IMR-90 (cell line): ENCODE measurements around the gene FBXO4. TPM values are rescaled to one million over a fixed set of nuclear protein-coding genes. Genes with fewer than 3 reads are reported as not detected.

Experiments
- ATAC-seq: fragments of 200-7000 bp; cut with Tn5 transposase; 2 replicates; pipeline ENCODE4 v1.9.1; 2020; ENCODE audit warnings: low read depth, mild to moderate bottlenecking, moderate library complexity
- BruUV-seq: library from RNA; stranded (reverse); fragments of 400-500 nt; replicated peaks from 2 replicates; lab custom pipeline; 2021; lab: Mats Ljungman, UMichigan
- CTCF ChIA-PET: fragments of 300-600 bp; formaldehyde crosslinking; extraction: SDS; loops from one replicate; lab custom pipeline; 2021; ENCODE audit warnings: antibody characterized with exemption; lab: Yijun Ruan, JAX
- POLR2A ChIA-PET: fragments of 300-600 bp; sonication (Branson Sonifier 250); formaldehyde crosslinking; loops from one replicate; lab custom pipeline; 2022; ENCODE audit warnings: antibody characterized with exemption; ENCODE audit not compliant: unreplicated experiment; lab: Charles Lee
- DNase-seq: peaks from one replicate; pipeline ENCODE4 v3.0.0; 2013
- H2AFZ ChIP-seq: replicated peaks from 2 replicates; pipeline ENCODE3; 2013; ENCODE audit warnings: low read length, mild to moderate bottlenecking; ENCODE audit not compliant: poor library complexity
- H2AK5ac ChIP-seq: 2 replicates; pipeline ENCODE4 v1.6.1; 2013; ENCODE audit warnings: low read depth, low read length, inconsistent platforms
- H2AK9ac ChIP-seq: replicated peaks from 2 replicates; pipeline ENCODE3; 2013; ENCODE audit warnings: mild to moderate bottlenecking, low read depth, low read length, moderate library complexity; ENCODE audit not compliant: poor library complexity
- H2BK120ac ChIP-seq: 2 replicates; pipeline ENCODE4 v1.6.1; 2013; ENCODE audit warnings: low read depth, low read length, inconsistent platforms
- H2BK15ac ChIP-seq: 3 replicates; pipeline ENCODE4 v1.6.1; 2013; ENCODE audit warnings: low read depth, low read length, inconsistent platforms
- H2BK20ac ChIP-seq: 2 replicates; pipeline ENCODE4 v1.6.1; 2013; ENCODE audit warnings: low read depth, mild to moderate bottlenecking, inconsistent platforms, low read length, moderate library complexity
- H2BK5ac ChIP-seq: 2 replicates; pipeline ENCODE4 v1.6.1; 2013; ENCODE audit warnings: mild to moderate bottlenecking, low read depth, low read length, inconsistent platforms; ENCODE audit not compliant: poor library complexity, severe bottlenecking
- H3K14ac ChIP-seq: replicated peaks from 2 replicates; pipeline ENCODE4 v1.6.1; 2013; ENCODE audit warnings: low read depth, low read length, inconsistent platforms
- H3K18ac ChIP-seq: 2 replicates; pipeline ENCODE4 v1.6.1; 2013; ENCODE audit warnings: low read depth, low read length, control low read depth
- H3K23ac ChIP-seq: 2 replicates; pipeline ENCODE4 v1.6.1; 2013; ENCODE audit warnings: low read depth, low read length, inconsistent platforms
- H3K27ac ChIP-seq: 2 replicates; pipeline ENCODE4 v1.5.1; 2013; ENCODE audit warnings: mild to moderate bottlenecking, control low read depth, low read length; ENCODE audit not compliant: insufficient read depth
- H3K27me3 ChIP-seq: 2 replicates; pipeline ENCODE4 v1.6.1; 2013; ENCODE audit warnings: low read length; ENCODE audit not compliant: control insufficient read depth, insufficient read depth
- H3K36me3 ChIP-seq: 2 replicates; pipeline ENCODE4 v1.6.1; 2013; ENCODE audit warnings: low read length, mixed read lengths; ENCODE audit not compliant: control insufficient read depth, insufficient read depth
- H3K4ac ChIP-seq: 2 replicates; pipeline ENCODE4 v1.6.1; 2013; ENCODE audit warnings: low read depth, low read length, inconsistent platforms
- H3K4me1 ChIP-seq: 2 replicates; pipeline ENCODE4 v1.6.1; 2013; ENCODE audit warnings: low read length, mixed read lengths; ENCODE audit not compliant: control insufficient read depth, insufficient read depth
- H3K4me2 ChIP-seq: 2 replicates; pipeline ENCODE4 v1.6.1; 2013; ENCODE audit warnings: low read depth, mild to moderate bottlenecking, control low read depth, low read length, moderate library complexity
- H3K4me3 ChIP-seq: 2 replicates; pipeline ENCODE4 v1.5.1; 2013; ENCODE audit warnings: low read depth, mild to moderate bottlenecking, control low read depth, low read length, moderate library complexity; ENCODE audit not compliant: insufficient read depth
- H3K56ac ChIP-seq: 2 replicates; pipeline ENCODE4 v1.6.1; 2013; ENCODE audit warnings: low read length, inconsistent platforms; ENCODE audit not compliant: insufficient read depth; ENCODE audit errors: extremely low read depth
- H3K79me1 ChIP-seq, 2 experiments: 2 replicates each; pipeline ENCODE4 v1.6.1; 2013; ENCODE audit warnings: low read length in 2 of 2, inconsistent platforms in 1 of 2, low read depth in 1 of 2
- H3K9ac ChIP-seq: 2 replicates; pipeline ENCODE4 v1.6.1; 2013; ENCODE audit warnings: low read depth, low read length, control low read depth
- H3K9me1 ChIP-seq: 2 replicates; pipeline ENCODE4 v1.6.1; 2013; ENCODE audit warnings: low read length, inconsistent platforms; ENCODE audit not compliant: insufficient read depth
- H3K9me3 ChIP-seq: 2 replicates; pipeline ENCODE4 v1.6.1; 2013; ENCODE audit warnings: low read length; ENCODE audit not compliant: control insufficient read depth, insufficient read depth
- H4K20me1 ChIP-seq: 2 replicates; pipeline ENCODE4 v1.6.1; 2013; ENCODE audit warnings: low read length, inconsistent platforms; ENCODE audit not compliant: insufficient read depth
- H4K5ac ChIP-seq: 2 replicates; pipeline ENCODE4 v1.6.1; 2013; ENCODE audit warnings: mild to moderate bottlenecking, low read depth, low read length, control low read depth
- H4K8ac ChIP-seq, 2 experiments: 2 replicates each; pipeline ENCODE4 v1.6.1; 2013; ENCODE audit warnings: low read depth in 2 of 2, low read length in 2 of 2, control low read depth in 1 of 2, inconsistent platforms in 1 of 2
- H4K91ac ChIP-seq: 2 replicates; pipeline ENCODE4 v1.6.1; 2013; ENCODE audit warnings: low read depth, low read length, inconsistent platforms; ENCODE audit not compliant: insufficient read depth
- CEBPB ChIP-seq: IDR thresholded peaks from 2 replicates; pipeline ENCODE4 v1.6.1; 2012; ENCODE audit warnings: low read depth, low read length, improper control_type of control experiment
- MAFK ChIP-seq: IDR thresholded peaks from 2 replicates; pipeline ENCODE4 v1.6.1; 2012; ENCODE audit warnings: low read depth, low read length, improper control_type of control experiment
- RCOR1 ChIP-seq: IDR thresholded peaks from 2 replicates; pipeline ENCODE4 v1.6.1; 2012; ENCODE audit warnings: mild to moderate bottlenecking, low read length, improper control_type of control experiment; ENCODE audit not compliant: insufficient replicate concordance
- WGBS, 2 experiments: methylation state at CpG; one replicate each; pipeline versions ENCODE4 v1.1.5 to v1.1.7; 2013; ENCODE audit warnings: missing lambda C conversion rate in 2 of 2; ENCODE audit not compliant: insufficient read length in 1 of 2; ENCODE audit errors: extremely low coverage in 2 of 2; 5-methylcytosine and 5-hydroxymethylcytosine counted together
- dilution Hi-C: fragments of 300-500 bp; cut with HindIII; formaldehyde crosslinking; loops from one replicate; pipeline ENCODE4 v1.14.3; 2018; ENCODE audit warnings: low sequenced_read_pairs; ENCODE audit not compliant: unreplicated experiment
- in situ Hi-C: fragments of 300-500 bp; cut with MboI; formaldehyde crosslinking; loops from 3 replicates; pipeline ENCODE4 v1.14.3; 2019; ENCODE audit warnings: low sequenced_read_pairs, inconsistent platforms, mixed read lengths
- intact Hi-C: fragments of 100-400 bp; cut with micrococcal nuclease; formaldehyde crosslinking; loops from 2 replicates; pipeline ENCODE4 v1.10.0; 2022
- polyA plus RNA-seq, 3 experiments: library from polyadenylated mRNA; depleted of rRNA; stranded (reverse); fragments of >200 nt; gene quantifications; 2 replicates each; pipeline ENCODE4 v1.2.3, GENCODE V29; 2012; ENCODE audit warnings: low replicate concordance in 1 of 3
- total RNA-seq: library from RNA; depleted of rRNA; stranded (reverse); fragments of >200 nt; gene quantifications from 2 replicates; pipeline ENCODE4 v1.2.3, GENCODE V29; 2012

The FBXO4 gene
- total and polyA plus RNA-seq, 2 of the 4 experiments (the other 2 are of a cell fraction) = 3.5 to 4.1 TPM

GRCh38 chr5:41908374-41909079 is 16.6 kb upstream of the FBXO4 start:
- peak overlapping the region; percentile 7; the same call in 1 of the 2 replicates for H2BK120ac ChIP-seq
- H3K36me3 ChIP-seq = peaks cover 15% of the 10 kb centered on the region
- ChIA-PET CTCF (no interaction called here), POLR2A (no interaction called here)
- intact Hi-C loops = no loop called here
- H3K23ac ChIP-seq = no peak overlapping the region; the same call in 1 of the 2 replicates
- H3K18ac ChIP-seq = no peak overlapping the region
- no peak overlapping the region for H2BK15ac ChIP-seq
- H3K79me1 ChIP-seq = peaks cover 11 to 23% of the 10 kb centered on the region in 2 experiments; a peak in 2 of 4 replicates
- no peak overlapping the region for H3K27ac ChIP-seq
- no peak overlapping the region for H4K8ac ChIP-seq
- peak; percentile 80 for DNase-seq
- dilution Hi-C loops = no loop called here
- BruUV-seq = no TSS peak
- no peak overlapping the region for H3K4me3 ChIP-seq
- H3K9me1 ChIP-seq = no peaks in the 10 kb centered on the region; the same call in 1 of the 2 replicates
- H3K56ac ChIP-seq = peak overlapping the region; percentile 31; the same call in 1 of the 2 replicates
- no peak overlapping the region; the same call in 1 of the 2 replicates for H3K4ac ChIP-seq
- no peak overlapping the region for H2AK5ac ChIP-seq
- in situ Hi-C loops = no loop called here
- no peaks in the 10 kb centered on the region for H3K9me3 ChIP-seq
- no peak overlapping the region for H3K9ac ChIP-seq
- no peaks in the 10 kb centered on the region; the same call in 1 of the 2 replicates for H4K20me1 ChIP-seq
- peak overlapping the region; percentile 73; the same call in 1 of the 2 replicates for H3K4me2 ChIP-seq
- no peak overlapping the region for H2AFZ ChIP-seq
- H2BK20ac ChIP-seq = no peak overlapping the region
- H2AK9ac ChIP-seq = no peak overlapping the region
- H2BK5ac ChIP-seq = peak overlapping the region; percentile 93
- H3K27me3 ChIP-seq = no peaks in the 10 kb centered on the region
- H3K14ac ChIP-seq = no peak overlapping the region; the same call in 1 of the 2 replicates
- WGBS, 2 experiments = no CpG with 5 or more reads among the region's 4 CpGs
- no peaks in the 10 kb centered on the region; the same call in 1 of the 2 replicates for H3K4me1 ChIP-seq
- no peak overlapping the region; the same call in 1 of the 2 replicates for H4K5ac ChIP-seq
- H4K91ac ChIP-seq = no peak overlapping the region
- ATAC-seq = no peak
- TF ChIP-seq RCOR1 (no peak), CEBPB (peak; percentile 51), MAFK (no peak)
